ENCODE data around the gene ZDHHC4. TPM values are rescaled to one million over a fixed set of nuclear protein-coding genes. Genes with fewer than 3 reads are reported as not detected.

The ZDHHC4 gene
- total and polyA plus RNA-seq, 2 of the 13 experiments (the other 11 are each of a cell fraction or from before 2014, with no cell fraction given) = 83.2 to 188 TPM

GRCh38 chr7:6615723-6616555 is 38.7 kb downstream of the ZDHHC4 start (continued):
- TF ChIP-seq ZNF280D (CRISPR knock-in tag; IDR thresholded peaks at IDR 0.05) (0 out of 2 replicates have a peak, but pooled peaks have one; percentile 37), IKZF4 (CRISPR knock-in tag; IDR thresholded peaks at IDR 0.05; ENCODE audit: borderline replicate concordance, low read depth, not compliant biosample characterization) (peak; percentile 66), USF2 (IDR thresholded peaks at IDR 0.05; ENCODE audit: low read depth, low read length) (no peak), USF2 (CRISPR knock-in tag; IDR thresholded peaks at IDR 0.05; ENCODE audit: borderline replicate concordance) (no peak), NFIB (CRISPR knock-in tag; IDR thresholded peaks at IDR 0.05; ENCODE audit: borderline replicate concordance) (no peak), ZNF407 (CRISPR knock-in tag; IDR thresholded peaks at IDR 0.05; ENCODE audit: not compliant biosample characterization) (peak; percentile 59), KLF16 (CRISPR knock-in tag; IDR thresholded peaks at IDR 0.05) (peak in 1 of 2 experiments; percentile 58; a peak in 1 of 4 replicates), NPAS2 (CRISPR knock-in tag; IDR thresholded peaks at IDR 0.05; ENCODE audit: borderline replicate concordance) (no peak), TAF1 (CRISPR knock-in tag; IDR thresholded peaks at IDR 0.05) (peak; percentile 40; the same call in 1 of the 2 replicates), ZC3H13 (CRISPR knock-in tag; IDR thresholded peaks at IDR 0.05) (no peak), ZNF773 (CRISPR knock-in tag; IDR thresholded peaks at IDR 0.05; ENCODE audit: borderline replicate concordance) (0 out of 2 replicates have a peak, but pooled peaks have one; percentile 24)
- TF ChIP-seq, protein P1, sequence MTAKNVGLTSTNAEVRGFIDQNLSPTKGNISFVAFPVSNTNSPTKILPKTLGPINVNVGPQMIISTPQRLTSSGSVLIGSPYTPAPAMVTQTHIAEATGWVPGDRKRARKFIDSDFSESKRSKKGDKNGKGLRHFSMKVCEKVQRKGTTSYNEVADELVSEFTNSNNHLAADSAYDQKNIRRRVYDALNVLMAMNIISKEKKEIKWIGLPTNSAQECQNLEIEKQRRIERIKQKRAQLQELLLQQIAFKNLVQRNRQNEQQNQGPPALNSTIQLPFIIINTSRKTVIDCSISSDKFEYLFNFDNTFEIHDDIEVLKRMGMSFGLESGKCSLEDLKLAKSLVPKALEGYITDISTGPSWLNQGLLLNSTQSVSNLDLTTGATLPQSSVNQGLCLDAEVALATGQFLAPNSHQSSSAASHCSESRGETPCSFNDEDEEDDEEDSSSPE (CRISPR knock-in tag; IDR thresholded peaks at IDR 0.05) = no peak
